Lung (tissue), 12 donors: ENCODE results near the gene GBP5. TPM values are rescaled to one million over a fixed set of nuclear protein-coding genes. Genes with fewer than 3 reads are reported as not detected.

Experiments
- ATAC-seq: fragments of 200-7000 bp; cut with Tn5 transposase; one replicate; pipeline ENCODE4 v1.9.1; 2020; ENCODE audit warnings: moderate number of reproducible peaks; ENCODE audit not compliant: insufficient read depth, low FRiP score
- DNase-seq, 3 donors: peaks; one replicate each; pipeline ENCODE4 v3.0.0-alpha.2; 2013 to 2017
- H3K27ac ChIP-seq, 2 donors: one replicate each; pipeline ENCODE4 v1.5.1; 2013; ENCODE audit warnings: mild to moderate bottlenecking in 2 of 2, moderate library complexity in 2 of 2, control low read depth in 1 of 2, inconsistent platforms in 1 of 2, low read depth in 1 of 2, low read length in 1 of 2
- H3K27me3 ChIP-seq, 3 donors: one replicate each; pipeline ENCODE4 v1.5.1; 2013; ENCODE audit warnings: low read length in 2 of 3; ENCODE audit not compliant: control insufficient read depth in 3 of 3, insufficient read depth in 3 of 3
- H3K36me3 ChIP-seq, 4 donors: one replicate each; pipeline ENCODE4 v1.5.1; 2013; ENCODE audit warnings: low read length in 4 of 4, mild to moderate bottlenecking in 1 of 4, moderate library complexity in 1 of 4; ENCODE audit not compliant: control insufficient read depth in 4 of 4, insufficient read depth in 4 of 4
- H3K4me1 ChIP-seq, 5 donors: one replicate each; pipeline ENCODE4 v1.5.1; 2013; ENCODE audit warnings: low read length in 5 of 5, mild to moderate bottlenecking in 2 of 5, moderate library complexity in 1 of 5; ENCODE audit not compliant: control insufficient read depth in 5 of 5, insufficient read depth in 5 of 5
- H3K4me3 ChIP-seq: one replicate; pipeline ENCODE4 v1.5.1; 2013; ENCODE audit warnings: mild to moderate bottlenecking, control low read depth, moderate library complexity
- H3K9ac ChIP-seq, 2 donors: one replicate each; pipeline ENCODE4 v1.5.1; 2013; ENCODE audit warnings: low read length in 2 of 2, control low read depth in 1 of 2; ENCODE audit not compliant: insufficient read depth in 1 of 2
- H3K9me3 ChIP-seq, 4 donors: one replicate each; pipeline ENCODE4 v1.5.1; 2013; ENCODE audit warnings: low read length in 3 of 4, mild to moderate bottlenecking in 1 of 4, moderate library complexity in 1 of 4; ENCODE audit not compliant: control insufficient read depth in 4 of 4, insufficient read depth in 3 of 4
- WGBS, 2 donors: extraction: QIAGEN DNeasy Blood & Tissue Kit; methylation state at CpG; one replicate each; pipeline ENCODE4 v1.1.7; 2013; 5-methylcytosine and 5-hydroxymethylcytosine counted together
- polyA plus RNA-seq, 2 donors: library from polyadenylated mRNA; stranded (reverse); fragments of 200-250 nt; gene quantifications; one replicate each; pipeline ENCODE4 v1.2.1, GENCODE V29; 2013
- total RNA-seq, 2 donors: library from RNA; depleted of rRNA in 1 of 2; stranded (reverse); fragments of >200 nt in 1 of 2; gene quantifications; one replicate each; pipeline ENCODE4 v1.2.1, GENCODE V29; 2014 to 2021
- TF ChIP-seq, protein P1 (sequence below): IDR thresholded peaks from 2 replicates; pipeline ENCODE4 v1.5.1; 2012; ENCODE audit warnings: mild to moderate bottlenecking; ENCODE audit errors: control extremely low read depth, extremely low read depth
- donor health status: control.
- donor health status: control.
- donor health status: Bipolar disorder and iron deficiency.
- donor health status: healthy.
- donor health status: DM: yes; HTN: yes; CAD: no.

Gene GBP5
- total and polyA plus RNA-seq, 4 donors: 1.7 to 35.7 (median 5.0) TPM

DNA sequence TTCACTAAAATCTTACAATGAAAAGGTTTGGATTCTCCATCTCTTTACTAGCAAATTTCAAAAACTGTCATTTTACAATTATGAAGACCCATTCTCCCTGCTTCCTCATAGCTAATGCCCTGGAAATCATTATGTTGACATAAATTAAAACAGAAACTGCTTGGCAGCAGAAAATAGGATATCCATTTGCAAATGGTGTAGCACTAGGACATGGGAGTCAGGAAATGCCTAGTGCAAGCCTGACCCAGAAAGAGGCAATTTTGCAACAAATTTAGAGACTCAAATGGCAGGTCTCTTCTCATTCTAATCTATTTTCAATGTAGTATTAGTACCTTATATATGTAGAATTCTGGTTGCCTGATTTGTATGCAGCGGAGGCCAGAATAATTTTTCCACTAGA, 2.2 kb downstream of the GBP5 start:
- 97 to 98% methylated on average over 1 of the region's 1 CpG for WGBS, 2 donors
- Histone ChIP-seq H3K4me3 (no peak overlapping the region), H3K9ac (no peak overlapping the region), H3K36me3 (peaks cover 0 to 1% (median 0%) of the 10 kb centered on the region in 4 donors), H3K9me3 (no peaks in the 10 kb centered on the region), H3K27ac (no peak overlapping the region), H3K4me1 (peaks cover 0 to 5% (median 2%) of the 10 kb centered on the region in 5 donors), H3K27me3 (no peaks in the 10 kb centered on the region)
- DNase-seq (no peak), ATAC-seq (no peak)
- TF ChIP-seq, protein P1, sequence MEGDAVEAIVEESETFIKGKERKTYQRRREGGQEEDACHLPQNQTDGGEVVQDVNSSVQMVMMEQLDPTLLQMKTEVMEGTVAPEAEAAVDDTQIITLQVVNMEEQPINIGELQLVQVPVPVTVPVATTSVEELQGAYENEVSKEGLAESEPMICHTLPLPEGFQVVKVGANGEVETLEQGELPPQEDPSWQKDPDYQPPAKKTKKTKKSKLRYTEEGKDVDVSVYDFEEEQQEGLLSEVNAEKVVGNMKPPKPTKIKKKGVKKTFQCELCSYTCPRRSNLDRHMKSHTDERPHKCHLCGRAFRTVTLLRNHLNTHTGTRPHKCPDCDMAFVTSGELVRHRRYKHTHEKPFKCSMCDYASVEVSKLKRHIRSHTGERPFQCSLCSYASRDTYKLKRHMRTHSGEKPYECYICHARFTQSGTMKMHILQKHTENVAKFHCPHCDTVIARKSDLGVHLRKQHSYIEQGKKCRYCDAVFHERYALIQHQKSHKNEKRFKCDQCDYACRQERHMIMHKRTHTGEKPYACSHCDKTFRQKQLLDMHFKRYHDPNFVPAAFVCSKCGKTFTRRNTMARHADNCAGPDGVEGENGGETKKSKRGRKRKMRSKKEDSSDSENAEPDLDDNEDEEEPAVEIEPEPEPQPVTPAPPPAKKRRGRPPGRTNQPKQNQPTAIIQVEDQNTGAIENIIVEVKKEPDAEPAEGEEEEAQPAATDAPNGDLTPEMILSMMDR: no peak

DNA sequence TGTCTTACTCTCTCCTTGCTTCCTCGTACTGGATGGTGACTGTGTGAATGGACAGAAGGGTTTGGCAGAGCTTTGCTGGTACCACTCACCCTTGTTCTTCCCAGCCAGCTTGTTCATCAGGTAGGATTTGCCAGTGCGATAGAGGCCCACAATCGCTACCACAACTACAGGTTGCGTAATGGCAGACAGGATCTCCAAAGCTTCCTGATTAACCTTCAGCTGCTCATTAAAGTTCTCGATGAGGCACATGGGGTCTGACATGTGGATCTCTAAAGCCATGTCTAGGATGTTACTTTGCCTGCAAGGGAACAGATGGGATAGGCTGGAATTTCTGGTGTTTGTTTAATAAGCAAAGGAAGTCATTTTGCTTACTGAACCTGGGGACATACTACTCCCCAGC, 3.4 kb downstream of the GBP5 start:
- Histone ChIP-seq H3K27me3 (no peaks in the 10 kb centered on the region), H3K4me3 (no peak overlapping the region), H3K36me3 (peaks cover 0 to 1% (median 0%) of the 10 kb centered on the region in 4 donors), H3K9ac (no peak overlapping the region), H3K4me1 (peaks cover 0 to 5% (median 0%) of the 10 kb centered on the region in 5 donors), H3K27ac (no peak overlapping the region), H3K9me3 (no peaks in the 10 kb centered on the region)
- TF ChIP-seq, protein P1: no peak
- no peak for DNase-seq
- WGBS, 2 donors: 41 to 73% methylated on average over 5 of the region's 5 CpGs
- ATAC-seq: no peak

DNA sequence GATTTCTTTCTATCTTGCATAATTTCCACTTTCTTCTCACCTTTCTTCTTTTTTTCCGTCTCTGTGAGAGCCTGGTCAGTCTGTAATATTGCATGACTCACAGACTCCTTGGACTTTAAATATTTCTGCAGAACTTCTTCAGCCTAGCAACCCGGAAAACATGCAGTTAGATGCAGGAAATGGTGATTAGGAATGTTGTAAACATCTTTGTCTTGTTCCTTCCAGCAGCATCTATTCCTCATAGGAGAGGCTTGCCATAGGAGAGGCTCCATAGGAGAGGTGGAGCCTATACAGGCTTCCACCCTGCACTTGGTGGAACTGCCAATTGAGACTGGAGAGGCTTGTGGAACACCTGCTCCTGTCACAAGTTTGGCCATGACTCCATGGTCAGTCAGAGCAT, 10.0 kb downstream of the GBP5 start:
- ATAC-seq (no peak), DNase-seq (peak in 2 of 3 donors; percentile 28 to 51)
- TF ChIP-seq, protein P1: no peak
- Histone ChIP-seq H3K4me1 (peaks cover 0 to 13% (median 4%) of the 10 kb centered on the region in 5 donors), H3K9me3 (no peaks in the 10 kb centered on the region), H3K4me3 (no peak overlapping the region), H3K9ac (no peak overlapping the region), H3K27ac (peak overlapping the region in 1 of 2 donors; percentile 37), H3K27me3 (no peaks in the 10 kb centered on the region), H3K36me3 (no peaks in the 10 kb centered on the region)
- 35 to 37% methylated on average over 2 of the region's 2 CpGs for WGBS, 2 donors

DNA sequence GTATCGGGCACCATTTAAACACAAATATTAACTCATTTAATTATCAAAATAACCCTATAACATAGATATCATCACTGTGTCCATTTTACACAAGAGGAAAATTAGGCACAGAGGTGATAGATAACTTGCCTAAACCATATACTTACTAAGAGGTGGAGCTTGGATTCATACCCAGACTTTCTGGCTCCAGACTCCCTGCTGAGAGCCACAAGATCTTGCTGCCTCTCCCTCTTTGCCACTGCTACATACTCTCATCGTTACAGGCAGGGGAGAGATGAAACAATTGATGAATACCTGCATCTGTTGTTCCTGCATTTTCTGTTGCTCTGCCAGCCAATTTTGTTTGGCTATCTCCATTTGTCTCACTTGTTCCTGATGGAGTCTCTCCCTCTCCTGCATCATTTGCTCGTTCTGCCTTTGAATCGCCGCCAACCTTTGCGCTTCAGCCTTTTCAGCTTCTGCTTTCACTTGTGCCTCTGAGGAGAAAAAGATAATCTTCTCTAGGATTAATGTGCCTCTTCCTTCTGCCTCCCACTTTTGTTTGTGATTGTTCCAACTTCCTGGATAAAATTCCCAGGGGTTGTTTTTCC, 10.6 kb downstream of the GBP5 start:
- ATAC-seq: no peak
- H3K4me3 ChIP-seq: no peak overlapping the region
- no peak overlapping the region for H3K9ac ChIP-seq
- no peaks in the 10 kb centered on the region for H3K36me3 ChIP-seq
- peaks cover 0 to 13% (median 4%) of the 10 kb centered on the region in 5 donors for H3K4me1 ChIP-seq
- 44 to 66% methylated on average over 6 of the region's 6 CpGs for WGBS, 2 donors
- peak overlapping the region in 1 of 2 donors; percentile 87 for H3K27ac ChIP-seq
- DNase-seq: peak; percentile 14 to 49 (median 23)
- TF ChIP-seq, protein P1: no peak
- no peaks in the 10 kb centered on the region for H3K27me3 ChIP-seq
- H3K9me3 ChIP-seq: no peaks in the 10 kb centered on the region
